ENCODE data around the gene CHAD.
"Not testable (repeated sequence)": the region's sequence is repeated elsewhere in the genome, so short reads cannot be mapped to it uniquely, and the experiment has no call there.

Gene CHAD

GRCh38 chr17:50425682-50426471, 42.8 kb downstream of the CHAD start, which contains the start of gene ACSF2:
Gene ACSF2, plus strand, starts transcription at chr17:50426218. Its CDS starts 44 bp downstream, at chr17:50426262.
- no peak for TF ChIP-seq EZH2 (IDR thresholded peaks at IDR 0.05)
- no peak for TF ChIP-seq FOXP2 (optimal IDR thresholded peaks at IDR 0.05; ENCODE audit: control extremely low read depth, extremely low read length, insufficient read depth)
- TF ChIP-seq POLR2AphosphoS5 (IDR thresholded peaks at IDR 0.05; ENCODE audit: borderline replicate concordance, low read depth, low read length) = peak; percentile 56; the same call in 1 of the 2 replicates
- Histone ChIP-seq H3K36me3 (ENCODE audit: insufficient read depth, low read length) (no peaks in the 10 kb centered on the region), H3K9ac (ENCODE audit: insufficient read length) (peak within 1 kb of the TSS; percentile 8), H3K27ac (no peak within 1 kb of the TSS), H3K4me3 (peak within 1 kb of the TSS; percentile 78), H3K9me3 (ENCODE audit: low read depth, low read length) (no peaks in the 10 kb centered on the region)
- DNase-seq (ENCODE audit: low read depth, low spot score) = no peak

GRCh38 chr17:50424996-50425681, 43.5 kb downstream of the CHAD start:
- Histone ChIP-seq H3K36me3 (ENCODE audit: insufficient read depth, low read length) (no peaks in the 10 kb centered on the region), H3K9me3 (ENCODE audit: low read depth, low read length) (no peaks in the 10 kb centered on the region), H3K27ac (no peak overlapping the region), H3K4me3 (no peak overlapping the region), H3K9ac (ENCODE audit: insufficient read length) (no peak overlapping the region)
- no peak for DNase-seq (ENCODE audit: low read depth, low spot score)
- TF ChIP-seq FOXP2 (optimal IDR thresholded peaks at IDR 0.05; ENCODE audit: control extremely low read depth, extremely low read length, insufficient read depth) = no peak
- no peak for TF ChIP-seq EZH2 (IDR thresholded peaks at IDR 0.05)
- no peak for TF ChIP-seq POLR2AphosphoS5 (IDR thresholded peaks at IDR 0.05; ENCODE audit: borderline replicate concordance, low read depth, low read length)

GRCh38 chr17:50424246-50424995, 44.3 kb downstream of the CHAD start:
- no peak overlapping the region for H3K9ac ChIP-seq (ENCODE audit: insufficient read length)

GRCh38 chr17:50423553-50424159, 45.0 kb downstream of the CHAD start:
- Histone ChIP-seq H3K9ac (ENCODE audit: insufficient read length) (no peak overlapping the region), H3K9me3 (ENCODE audit: low read depth, low read length) (no peaks in the 10 kb centered on the region), H3K27ac (no peak overlapping the region), H3K4me3 (no peak overlapping the region), H3K36me3 (ENCODE audit: insufficient read depth, low read length) (no peaks in the 10 kb centered on the region)
- DNase-seq (ENCODE audit: low read depth, low spot score) = no peak
- TF ChIP-seq POLR2AphosphoS5 (IDR thresholded peaks at IDR 0.05; ENCODE audit: borderline replicate concordance, low read depth, low read length) = no peak
- TF ChIP-seq EZH2 (IDR thresholded peaks at IDR 0.05) = no peak
- TF ChIP-seq FOXP2 (optimal IDR thresholded peaks at IDR 0.05; ENCODE audit: control extremely low read depth, extremely low read length, insufficient read depth) = no peak

More at GRCh38 chr17:50424246-50424995, 44.3 kb downstream of the CHAD start:
- Histone ChIP-seq H3K27ac (no peak overlapping the region), H3K4me3 (no peak overlapping the region), H3K9me3 (ENCODE audit: low read depth, low read length) (no peaks in the 10 kb centered on the region), H3K36me3 (ENCODE audit: insufficient read depth, low read length) (no peaks in the 10 kb centered on the region)
- TF ChIP-seq FOXP2 (optimal IDR thresholded peaks at IDR 0.05; ENCODE audit: control extremely low read depth, extremely low read length, insufficient read depth) (no peak), EZH2 (IDR thresholded peaks at IDR 0.05) (no peak), POLR2AphosphoS5 (IDR thresholded peaks at IDR 0.05; ENCODE audit: borderline replicate concordance, low read depth, low read length) (no peak)
- DNase-seq (ENCODE audit: low read depth, low spot score) = no peak

GRCh38 chr17:50422738-50423137, 45.9 kb downstream of the CHAD start:
- no peaks in the 10 kb centered on the region for H3K36me3 ChIP-seq (ENCODE audit: insufficient read depth, low read length)
- no peak for DNase-seq (ENCODE audit: low read depth, low spot score)
- no peak overlapping the region for H3K4me3 ChIP-seq
- H3K9me3 ChIP-seq (ENCODE audit: low read depth, low read length) = no peaks in the 10 kb centered on the region
- no peak overlapping the region for H3K9ac ChIP-seq (ENCODE audit: insufficient read length)
- H3K27ac ChIP-seq = no peak overlapping the region
- TF ChIP-seq EZH2 (IDR thresholded peaks at IDR 0.05) (no peak), FOXP2 (optimal IDR thresholded peaks at IDR 0.05; ENCODE audit: control extremely low read depth, extremely low read length, insufficient read depth) (no peak), POLR2AphosphoS5 (IDR thresholded peaks at IDR 0.05; ENCODE audit: borderline replicate concordance, low read depth, low read length) (no peak)

- peak; percentile 57 for DNase-seq (ENCODE audit: low read depth, low spot score)
- no peak overlapping the region for H3K9ac ChIP-seq (ENCODE audit: insufficient read length)
- TF ChIP-seq FOXP2 (optimal IDR thresholded peaks at IDR 0.05; ENCODE audit: control extremely low read depth, extremely low read length, insufficient read depth) = no peak
- no peak for TF ChIP-seq POLR2AphosphoS5 (IDR thresholded peaks at IDR 0.05; ENCODE audit: borderline replicate concordance, low read depth, low read length)
- TF ChIP-seq EZH2 (IDR thresholded peaks at IDR 0.05) = no peak
- H3K27ac ChIP-seq = peak overlapping the region; percentile 91
- H3K36me3 ChIP-seq (ENCODE audit: insufficient read depth, low read length) = no peaks in the 10 kb centered on the region
- peak overlapping the region; percentile 69 for H3K4me3 ChIP-seq
- H3K9me3 ChIP-seq (ENCODE audit: low read depth, low read length) = no peaks in the 10 kb centered on the region
Observed at GRCh38 chr17:50421308-50422051, 47.2 kb downstream of the CHAD start.

GRCh38 chr17:50420419-50421112, 48.1 kb downstream of the CHAD start:
- TF ChIP-seq EZH2 (IDR thresholded peaks at IDR 0.05) (no peak), POLR2AphosphoS5 (IDR thresholded peaks at IDR 0.05; ENCODE audit: borderline replicate concordance, low read depth, low read length) (no peak), FOXP2 (optimal IDR thresholded peaks at IDR 0.05; ENCODE audit: control extremely low read depth, extremely low read length, insufficient read depth) (no peak)
- no peaks in the 10 kb centered on the region for H3K9me3 ChIP-seq (ENCODE audit: low read depth, low read length)
- H3K4me3 ChIP-seq = peak overlapping the region; percentile 69
- no peak for DNase-seq (ENCODE audit: low read depth, low spot score)
- H3K27ac ChIP-seq = no peak overlapping the region
- H3K36me3 ChIP-seq (ENCODE audit: insufficient read depth, low read length) = no peaks in the 10 kb centered on the region
- H3K9ac ChIP-seq (ENCODE audit: insufficient read length) = no peak overlapping the region

- not testable (repeated sequence) for H3K9me3 ChIP-seq (ENCODE audit: low read depth, low read length); DNase-seq (ENCODE audit: low read depth, low spot score); H3K36me3 ChIP-seq (ENCODE audit: insufficient read depth, low read length); H3K27ac ChIP-seq; H3K4me3 ChIP-seq; H3K9ac ChIP-seq (ENCODE audit: insufficient read length)
Observed at GRCh38 chr17:50419577-50419976, 49.1 kb downstream of the CHAD start.
